ENCODE data around the gene PITRM1.

GRCh38 chr10:3125527-3126170, 46.9 kb downstream of the PITRM1 start:
- TF ChIP-seq CTCF (IDR thresholded peaks at IDR 0.05 in 4 of 5, conservative IDR thresholded peaks at IDR 0.05 in 1 of 5) = no peak
- TF ChIP-seq POLR2A (IDR thresholded peaks at IDR 0.05) = no peak
